ENCODE measurements around the gene UTP4. TPM values are rescaled to one million over a fixed set of nuclear protein-coding genes. Genes with fewer than 3 reads are reported as not detected.
A peak's percentile ranks its signal among the peaks of the same experiment; 100 is the strongest.

Gene UTP4
- total RNA-seq, 4 donors from 2014 or later, result 32.9 to 85.7 (median 35.9) TPM

- no peak for TF ChIP-seq CTCF (IDR thresholded peaks at IDR 0.05)
- DNase-seq (ENCODE audit: low spot score), result no peak
- no peak for ATAC-seq (ENCODE audit: low FRiP score)
Measured at GRCh38 chr16:69195369-69196029, 63.0 kb downstream of the UTP4 start.

- no peak for ATAC-seq (ENCODE audit: low FRiP score)
- DNase-seq (ENCODE audit: low spot score), result no peak
- TF ChIP-seq CTCF (IDR thresholded peaks at IDR 0.05), result no peak
Measured at GRCh38 chr16:69197573-69197972, 65.1 kb downstream of the UTP4 start.

DNA sequence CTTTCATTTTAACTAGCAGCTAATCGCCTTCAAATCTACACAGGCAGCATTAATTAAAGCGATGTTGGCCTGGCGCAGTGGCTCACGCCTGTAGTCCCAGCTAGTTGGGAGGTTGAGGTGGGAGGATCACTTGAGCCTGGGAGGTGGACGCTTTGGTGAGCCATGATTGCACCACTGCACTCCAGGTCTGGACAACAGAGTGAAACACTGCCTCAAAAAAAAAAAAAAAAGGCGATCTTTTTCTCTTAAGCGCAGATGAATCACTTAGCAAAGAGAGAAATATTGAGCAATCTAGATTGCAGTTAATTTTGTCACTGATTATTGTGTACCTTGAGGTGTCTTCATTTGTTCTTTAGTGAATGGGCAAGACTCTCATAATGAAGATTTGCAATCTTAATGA, 66.9 kb downstream of the UTP4 start:
- peak; percentile 88 for ATAC-seq (ENCODE audit: low FRiP score)
- no peak for TF ChIP-seq CTCF (IDR thresholded peaks at IDR 0.05)
- DNase-seq (ENCODE audit: low spot score), result no peak

GRCh38 chr16:69201291-69201690, 68.8 kb downstream of the UTP4 start:
- ATAC-seq (ENCODE audit: low FRiP score), result no peak
- no peak for TF ChIP-seq CTCF (IDR thresholded peaks at IDR 0.05)
- DNase-seq (ENCODE audit: low spot score), result no peak

DNA sequence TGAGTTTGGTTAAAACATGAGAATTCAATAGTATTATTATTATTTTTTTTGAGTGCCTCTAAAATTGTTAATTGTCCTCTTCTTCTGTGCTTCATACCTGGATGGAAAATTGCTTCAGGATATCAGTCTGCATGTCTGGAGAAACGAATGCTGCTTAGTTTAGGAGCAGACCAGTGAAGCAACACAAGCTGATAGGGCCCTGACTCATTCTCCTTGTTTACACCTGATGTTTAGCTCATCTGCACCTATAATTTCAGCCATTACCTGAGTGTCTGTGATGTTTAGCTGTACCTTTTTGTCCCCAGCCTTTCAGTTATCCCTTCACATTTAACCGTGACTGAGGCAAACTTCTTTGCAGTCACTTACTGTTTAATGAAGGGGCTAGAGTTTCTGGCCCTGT, 69.3 kb downstream of the UTP4 start:
- no peak for DNase-seq (ENCODE audit: low spot score)
- no peak for TF ChIP-seq CTCF (IDR thresholded peaks at IDR 0.05)
- ATAC-seq (ENCODE audit: low FRiP score), result peak; percentile 47

- DNase-seq (ENCODE audit: low spot score) (no peak), ATAC-seq (ENCODE audit: low FRiP score) (no peak)
- no peak for TF ChIP-seq CTCF (IDR thresholded peaks at IDR 0.05)
Measured at GRCh38 chr16:69204172-69204571, 71.7 kb downstream of the UTP4 start.

DNA sequence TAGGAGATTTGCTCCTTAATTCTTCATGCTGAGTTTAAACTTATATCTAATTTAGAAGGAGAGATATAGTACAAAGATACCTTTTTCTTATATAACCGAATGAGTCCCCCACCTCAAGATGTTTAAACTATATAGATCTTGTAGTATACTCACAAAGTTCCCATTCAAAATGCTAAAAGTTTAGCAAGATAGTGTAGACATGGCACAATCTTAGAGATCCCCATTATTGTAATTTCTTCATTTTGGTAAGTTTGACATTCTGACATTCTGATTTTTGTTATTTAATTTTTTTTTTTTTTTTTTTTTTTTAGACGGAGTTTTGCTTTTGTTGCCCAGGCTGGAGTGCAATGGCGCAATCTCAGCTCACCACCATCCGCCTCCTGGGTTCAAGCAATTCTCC, 77.3 kb downstream of the UTP4 start:
- DNase-seq (ENCODE audit: low spot score) (no peak), ATAC-seq (ENCODE audit: low FRiP score) (no peak)
- no peak for TF ChIP-seq CTCF (IDR thresholded peaks at IDR 0.05)

All from omental fat pad (tissue), 4 donors.